ENCODE results near the gene CLPSL1.

CLPSL1 gene

GRCh38 chr6:35795453-35796071 is 14.7 kb downstream of the CLPSL1 start:
- DNase-seq (ENCODE audit: low read depth in 2 of 3, low spot score in 2 of 3), result no peak

GRCh38 chr6:35796236-35796635 is 15.4 kb downstream of the CLPSL1 start:
- DNase-seq (ENCODE audit: low read depth in 2 of 3, low spot score in 2 of 3), result no peak

- no peak for DNase-seq (ENCODE audit: low read depth in 2 of 3, low spot score in 2 of 3)
Observed at GRCh38 chr6:35797837-35798526, 17.2 kb downstream of the CLPSL1 start.

DNA sequence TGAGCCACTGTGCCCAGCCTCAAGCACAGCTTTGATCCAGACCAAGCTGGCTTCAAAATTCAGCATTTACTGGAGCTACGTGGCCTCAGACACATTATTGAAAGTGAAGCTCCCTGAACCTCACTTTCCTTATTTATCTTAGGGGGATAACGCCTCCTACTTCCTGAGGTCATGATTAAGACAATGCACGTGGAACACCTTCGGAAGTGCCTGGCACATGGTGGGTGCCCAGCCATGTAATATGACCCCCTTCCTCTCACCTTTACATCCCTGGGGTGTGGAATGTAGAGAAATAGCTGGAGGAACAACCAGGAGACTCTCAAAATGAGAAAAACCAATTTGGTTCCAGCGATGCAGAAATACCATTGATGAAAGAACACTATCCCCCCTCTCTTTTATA is 17.9 kb downstream of the CLPSL1 start:
- no peak for DNase-seq (ENCODE audit: low read depth in 2 of 3, low spot score in 2 of 3)

GRCh38 chr6:35801148-35801547 is 20.3 kb downstream of the CLPSL1 start:
- DNase-seq (ENCODE audit: low read depth in 2 of 3, low spot score in 2 of 3), result no peak

- DNase-seq (ENCODE audit: low read depth in 2 of 3, low spot score in 2 of 3), result peak in 2 of 3 experiments; percentile 15 to 19
Observed at GRCh38 chr6:35804996-35805736, 24.3 kb downstream of the CLPSL1 start, which contains the start of gene LHFPL5. Gene LHFPL5, plus strand, starts transcription at chr6:35805352. Its CDS starts 319 bp downstream, at chr6:35805671.

DNA sequence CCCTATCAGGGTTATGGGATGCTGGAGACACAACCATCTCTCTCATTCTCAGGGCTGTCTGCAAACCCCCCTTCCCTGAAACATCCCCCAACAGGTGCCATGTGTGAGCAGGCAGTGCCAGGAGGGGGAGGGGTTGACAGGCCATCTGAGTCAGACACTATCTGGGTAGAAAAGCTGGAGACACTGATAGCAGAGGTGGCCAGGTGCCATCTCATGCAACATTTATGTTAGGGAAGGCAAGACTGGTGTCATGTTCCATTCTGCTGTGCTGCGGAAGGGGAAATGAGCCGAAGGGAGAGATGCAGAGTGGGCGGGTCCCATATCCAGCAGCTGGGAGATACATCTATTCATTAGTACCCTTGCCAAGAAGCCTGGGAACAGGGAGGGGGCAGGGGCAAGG is 27.9 kb downstream of the CLPSL1 start:
- DNase-seq (ENCODE audit: low read depth in 2 of 3, low spot score in 2 of 3), result no peak

- no peak for DNase-seq (ENCODE audit: low read depth in 2 of 3, low spot score in 2 of 3)
Observed at GRCh38 chr6:35809809-35810208, 29.0 kb downstream of the CLPSL1 start.

DNA sequence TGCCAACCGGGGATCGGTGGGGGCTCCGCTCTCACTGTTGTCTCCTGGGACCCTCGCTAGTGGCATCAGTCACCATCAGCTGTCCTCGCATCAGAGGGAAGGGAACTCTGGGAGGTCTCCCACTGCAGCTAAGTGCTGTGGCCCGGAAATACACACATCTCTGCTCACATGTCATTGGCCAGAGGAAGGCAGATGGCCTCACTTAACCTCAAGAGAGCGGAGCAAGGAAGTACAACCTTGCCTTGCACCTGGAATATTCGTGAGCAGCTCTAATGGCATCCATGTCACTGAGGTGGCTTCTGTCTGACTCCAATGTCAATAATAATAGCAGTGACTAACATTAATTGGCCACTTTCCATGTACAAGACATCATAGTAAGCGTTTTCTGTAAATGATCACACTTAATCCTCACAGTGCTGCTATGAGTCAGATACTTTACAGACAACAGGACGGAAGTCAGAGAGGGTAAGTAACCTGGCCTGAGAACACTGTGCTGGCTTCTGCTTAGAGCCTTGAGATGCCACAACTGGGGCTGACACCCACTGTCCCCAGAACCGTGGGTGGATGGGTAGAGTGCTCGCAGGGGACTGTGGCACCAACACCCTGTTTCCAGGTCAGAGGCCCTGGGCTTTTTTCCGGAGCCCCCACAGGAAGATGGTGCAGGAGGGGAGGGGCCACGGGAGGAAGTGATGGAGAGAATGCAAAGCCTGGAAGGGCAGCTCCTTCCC is 30.3 kb downstream of the CLPSL1 start:
- DNase-seq (ENCODE audit: low read depth in 2 of 3, low spot score in 2 of 3), result no peak

- no peak for DNase-seq (ENCODE audit: low read depth in 2 of 3, low spot score in 2 of 3)
Observed at GRCh38 chr6:35811699-35811995, 30.8 kb downstream of the CLPSL1 start.

DNA sequence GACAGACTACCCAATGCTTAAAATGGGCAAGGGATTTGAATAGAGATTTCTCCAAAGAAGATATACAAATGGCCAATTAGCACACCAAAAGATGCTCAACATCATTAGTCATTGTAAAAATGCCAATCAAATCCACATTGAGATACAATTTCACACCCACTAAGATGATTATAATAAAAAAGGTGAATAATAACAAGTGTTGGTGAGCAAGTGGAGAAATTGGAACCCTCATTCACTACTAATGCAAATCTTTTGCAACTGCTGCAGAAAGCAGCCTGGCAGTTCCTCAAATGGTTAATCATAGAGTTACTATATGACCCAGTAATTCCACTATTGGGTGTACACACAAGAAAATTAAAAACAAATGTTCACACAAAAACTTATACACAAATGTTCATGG is 36.7 kb downstream of the CLPSL1 start:
- no peak for DNase-seq (ENCODE audit: low read depth in 2 of 3, low spot score in 2 of 3)

DNA sequence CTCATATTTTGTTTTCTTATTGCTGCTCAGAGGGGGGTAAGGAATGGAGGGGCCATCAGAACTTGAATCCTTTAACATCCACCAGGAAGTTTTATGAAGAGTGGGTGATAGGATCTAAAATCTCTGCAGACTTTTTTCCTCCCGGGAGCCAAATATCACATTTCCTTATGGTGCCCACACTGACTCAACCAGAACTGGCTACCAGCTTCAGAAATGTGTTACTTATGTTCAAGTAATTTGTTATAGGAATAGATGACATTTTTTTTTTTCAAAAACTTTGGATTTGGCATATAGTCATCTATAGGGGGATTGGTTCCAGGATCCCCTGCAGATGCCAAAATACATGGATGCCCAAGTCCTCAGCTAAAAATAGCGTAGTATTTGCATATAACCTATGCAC is 42.8 kb downstream of the CLPSL1 start:
- no peak for DNase-seq (ENCODE audit: low read depth in 2 of 3, low spot score in 2 of 3)

GRCh38 chr6:35824552-35825192 is 43.9 kb downstream of the CLPSL1 start:
- no peak for DNase-seq (ENCODE audit: low read depth in 2 of 3, low spot score in 2 of 3)

GRCh38 chr6:35829306-35829705 is 48.5 kb downstream of the CLPSL1 start:
- DNase-seq (ENCODE audit: low read depth in 2 of 3, low spot score in 2 of 3), result no peak

DNA sequence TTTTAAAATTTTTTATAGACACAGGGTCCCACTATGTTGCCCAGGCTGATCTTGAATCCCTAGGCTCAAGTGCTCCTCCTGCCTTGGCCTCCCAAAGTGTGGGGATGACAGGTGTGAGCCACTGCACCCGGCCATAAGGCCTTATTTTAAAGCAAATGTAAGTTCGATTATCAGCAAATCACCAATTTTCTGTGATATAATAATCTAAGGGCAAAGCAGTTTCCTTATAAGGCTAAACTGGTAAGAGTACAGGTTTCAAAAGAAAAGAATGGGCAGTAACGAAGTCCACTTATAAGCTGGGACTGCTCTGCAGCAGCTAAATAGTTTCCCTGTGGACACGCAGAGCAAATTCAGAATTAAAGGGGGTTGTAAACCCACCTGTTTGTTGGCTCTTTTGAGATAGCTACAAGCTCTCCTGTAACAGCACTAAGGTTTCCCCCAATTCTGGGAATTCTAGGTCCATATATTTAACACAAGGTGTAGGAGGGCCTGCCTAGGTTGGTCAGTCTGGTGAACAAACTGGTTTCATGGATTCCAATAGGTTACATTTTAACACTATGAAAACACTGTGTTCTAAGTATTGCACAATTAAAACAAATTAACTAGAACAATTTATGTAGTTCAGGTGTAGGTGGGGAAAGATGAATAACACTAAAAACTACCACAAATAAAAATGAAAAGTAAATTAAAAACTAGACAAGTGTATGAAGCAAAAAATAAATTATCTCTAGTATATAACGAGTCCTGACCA is 50.6 kb downstream of the CLPSL1 start:
- no peak for DNase-seq (ENCODE audit: low read depth in 2 of 3, low spot score in 2 of 3)

- DNase-seq (ENCODE audit: low read depth in 2 of 3, low spot score in 2 of 3), result no peak
Observed at GRCh38 chr6:35833536-35833935, 52.7 kb downstream of the CLPSL1 start.
